Sigmoid colon (tissue), 4 donors: ENCODE results near the gene IL1RAPL1.

ENCODE experiments used
- EP300 ChIP-seq, 4 donors: sonication (generic); formaldehyde crosslinking; IDR thresholded peaks; one replicate each; pipeline ENCODE4 v1.6.1; 2017; ENCODE audit warnings: antibody characterized with exemption in 4 of 4
- POLR2A ChIP-seq, 2 donors: fragments of 450-650 bp; IDR thresholded peaks; one replicate each; pipeline ENCODE4 v1.6.1; 2016; ENCODE audit warnings: antibody characterized with exemption in 2 of 2, mild to moderate bottlenecking in 2 of 2, moderate library complexity in 2 of 2
- POLR2AphosphoS5 ChIP-seq, 4 donors: sonication (generic); formaldehyde crosslinking; IDR thresholded peaks; one replicate each; pipeline ENCODE4 v1.6.1; 2017; ENCODE audit warnings: antibody characterized with exemption in 4 of 4
- TF ChIP-seq, protein P1 (sequence below), 4 experiments: fragments of 450-650 bp in 3 of 4; fragments of 200-600 bp in 1 of 4; IDR thresholded peaks; one replicate each; pipeline ENCODE4 v1.5.1; 2016 to 2019; ENCODE audit warnings: antibody characterized with exemption in 4 of 4, mild to moderate bottlenecking in 3 of 4, moderate library complexity in 2 of 4

DNA sequence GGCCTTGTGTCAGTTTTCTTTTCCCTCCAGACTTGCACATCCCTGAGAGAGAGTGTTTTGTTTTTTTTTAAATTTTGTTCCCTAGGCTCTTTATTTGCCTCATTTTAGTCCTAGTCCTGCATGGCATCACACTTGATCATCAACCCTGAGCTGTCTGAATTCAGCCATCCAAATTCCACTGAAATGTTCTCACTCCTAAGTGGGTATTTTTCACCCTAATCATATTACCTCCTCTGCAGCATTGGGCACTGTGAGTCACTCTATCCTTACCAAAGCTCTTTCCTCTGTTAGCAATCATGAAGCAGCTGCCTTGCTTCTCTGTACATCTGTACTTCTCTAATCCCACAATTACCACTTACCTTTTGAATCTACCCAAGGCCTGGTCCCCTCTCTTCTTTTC lies 1271.5 kb downstream of the IL1RAPL1 start:
- TF ChIP-seq, protein P1, sequence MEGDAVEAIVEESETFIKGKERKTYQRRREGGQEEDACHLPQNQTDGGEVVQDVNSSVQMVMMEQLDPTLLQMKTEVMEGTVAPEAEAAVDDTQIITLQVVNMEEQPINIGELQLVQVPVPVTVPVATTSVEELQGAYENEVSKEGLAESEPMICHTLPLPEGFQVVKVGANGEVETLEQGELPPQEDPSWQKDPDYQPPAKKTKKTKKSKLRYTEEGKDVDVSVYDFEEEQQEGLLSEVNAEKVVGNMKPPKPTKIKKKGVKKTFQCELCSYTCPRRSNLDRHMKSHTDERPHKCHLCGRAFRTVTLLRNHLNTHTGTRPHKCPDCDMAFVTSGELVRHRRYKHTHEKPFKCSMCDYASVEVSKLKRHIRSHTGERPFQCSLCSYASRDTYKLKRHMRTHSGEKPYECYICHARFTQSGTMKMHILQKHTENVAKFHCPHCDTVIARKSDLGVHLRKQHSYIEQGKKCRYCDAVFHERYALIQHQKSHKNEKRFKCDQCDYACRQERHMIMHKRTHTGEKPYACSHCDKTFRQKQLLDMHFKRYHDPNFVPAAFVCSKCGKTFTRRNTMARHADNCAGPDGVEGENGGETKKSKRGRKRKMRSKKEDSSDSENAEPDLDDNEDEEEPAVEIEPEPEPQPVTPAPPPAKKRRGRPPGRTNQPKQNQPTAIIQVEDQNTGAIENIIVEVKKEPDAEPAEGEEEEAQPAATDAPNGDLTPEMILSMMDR (IDR thresholded peaks at IDR 0.05) = no peak
- TF ChIP-seq POLR2A (IDR thresholded peaks at IDR 0.05) = no peak
- TF ChIP-seq POLR2AphosphoS5 (IDR thresholded peaks at IDR 0.05) = no peak
- no peak for TF ChIP-seq EP300 (IDR thresholded peaks at IDR 0.05)
